SK-N-MC (cell line): ENCODE measurements around the gene COPS9.

Source experiments
- EZH2 ChIP-seq: fragments of 200-600 bp; sonication (generic); IDR thresholded peaks from one replicate; pipeline ENCODE4 v1.6.1; 2017; ENCODE audit warnings: antibody characterized with exemption
- POLR2AphosphoS5 ChIP-seq: IDR thresholded peaks from 2 replicates; pipeline ENCODE4 v1.6.1; 2012; ENCODE audit warnings: mild to moderate bottlenecking, low read depth, low read length, borderline replicate concordance

GRCh38 chr2:240128608-240129145, 7.4 kb downstream of the COPS9 start:
- no peak for TF ChIP-seq EZH2
- no peak for TF ChIP-seq POLR2AphosphoS5
